Progenitor cell of endocrine pancreas (in vitro differentiated cells): ENCODE results near the gene RASIP1. TPM values are rescaled to one million over a fixed set of nuclear protein-coding genes. Genes with fewer than 3 reads are reported as not detected.
"Not testable (repeated sequence)": the region's sequence is repeated elsewhere in the genome, so short reads cannot be mapped to it uniquely, and the experiment has no call there.

Source experiments
- DNase-seq: peaks from one replicate; pipeline ENCODE4 v3.0.0; 2021; ENCODE audit warnings: low spot score; ENCODE audit not compliant: unreplicated experiment
- H3K27ac Mint-ChIP-seq: 2 replicates; pipeline ENCODE4 v1.8.0; 2021; ENCODE audit warnings: mild to moderate bottlenecking, moderate library complexity, mixed read lengths
- H3K27me3 Mint-ChIP-seq: 2 replicates; pipeline ENCODE4 v1.8.0; 2021; ENCODE audit warnings: mixed read lengths
- H3K36me3 Mint-ChIP-seq: 2 replicates; pipeline ENCODE4 v1.8.0; 2022; ENCODE audit warnings: mixed read lengths; ENCODE audit not compliant: insufficient read depth
- H3K4me1 Mint-ChIP-seq: 2 replicates; pipeline ENCODE4 v1.8.0; 2021; ENCODE audit warnings: low read depth, mixed read lengths
- H3K4me3 Mint-ChIP-seq: 2 replicates; pipeline ENCODE4 v1.8.0; 2021; ENCODE audit warnings: low read depth, mild to moderate bottlenecking, moderate library complexity, mixed read lengths
- H3K9me3 Mint-ChIP-seq: 2 replicates; pipeline ENCODE4 v1.8.0; 2021; ENCODE audit warnings: low read depth, mixed read lengths
- long read RNA-seq: library from polyadenylated mRNA; unstranded; transcript quantifications from one replicate; pipeline ENCODE4 v2.0.0, GENCODE V29; 2020
- total RNA-seq: library from RNA; stranded (reverse); gene quantifications from 2 replicates; pipeline ENCODE4 v1.2.1, GENCODE V29; 2021
- TF ChIP-seq, protein P1 (sequence below): fragments of 200-600 bp; sonication (generic); IDR thresholded peaks from one replicate; pipeline ENCODE4 v1.5.0; 2021; ENCODE audit warnings: antibody characterized with exemption, mild to moderate bottlenecking; ENCODE audit not compliant: unreplicated experiment

Gene RASIP1
- total RNA-seq, result 1.9 and 2.4 TPM in 2 replicates
- long read RNA-seq, partial matches to known transcripts, result 1 of 1 reads
- long read RNA-seq, other reads (novel, unspliced or antisense), result 0 of 1 reads

- TF ChIP-seq, protein P1, sequence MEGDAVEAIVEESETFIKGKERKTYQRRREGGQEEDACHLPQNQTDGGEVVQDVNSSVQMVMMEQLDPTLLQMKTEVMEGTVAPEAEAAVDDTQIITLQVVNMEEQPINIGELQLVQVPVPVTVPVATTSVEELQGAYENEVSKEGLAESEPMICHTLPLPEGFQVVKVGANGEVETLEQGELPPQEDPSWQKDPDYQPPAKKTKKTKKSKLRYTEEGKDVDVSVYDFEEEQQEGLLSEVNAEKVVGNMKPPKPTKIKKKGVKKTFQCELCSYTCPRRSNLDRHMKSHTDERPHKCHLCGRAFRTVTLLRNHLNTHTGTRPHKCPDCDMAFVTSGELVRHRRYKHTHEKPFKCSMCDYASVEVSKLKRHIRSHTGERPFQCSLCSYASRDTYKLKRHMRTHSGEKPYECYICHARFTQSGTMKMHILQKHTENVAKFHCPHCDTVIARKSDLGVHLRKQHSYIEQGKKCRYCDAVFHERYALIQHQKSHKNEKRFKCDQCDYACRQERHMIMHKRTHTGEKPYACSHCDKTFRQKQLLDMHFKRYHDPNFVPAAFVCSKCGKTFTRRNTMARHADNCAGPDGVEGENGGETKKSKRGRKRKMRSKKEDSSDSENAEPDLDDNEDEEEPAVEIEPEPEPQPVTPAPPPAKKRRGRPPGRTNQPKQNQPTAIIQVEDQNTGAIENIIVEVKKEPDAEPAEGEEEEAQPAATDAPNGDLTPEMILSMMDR, result no peak
- H3K27ac Mint-ChIP-seq, result no peak within 1 kb of the TSS
- no peak for DNase-seq
- H3K4me3 Mint-ChIP-seq, result no peak within 1 kb of the TSS
- H3K9me3 Mint-ChIP-seq, result no peaks in the 10 kb centered on the region
- peaks cover 31% of the 10 kb centered on the region for H3K27me3 Mint-ChIP-seq
- H3K36me3 Mint-ChIP-seq, result no peaks in the 10 kb centered on the region
- H3K4me1 Mint-ChIP-seq, result peaks cover 3% of the 10 kb centered on the region
Measured at GRCh38 chr19:48740164-48740972, at the start of gene RASIP1. TSS of gene RASIP1 (minus strand) at chr19:48740610. CDS start at chr19:48740282, 328 bp downstream.

DNA sequence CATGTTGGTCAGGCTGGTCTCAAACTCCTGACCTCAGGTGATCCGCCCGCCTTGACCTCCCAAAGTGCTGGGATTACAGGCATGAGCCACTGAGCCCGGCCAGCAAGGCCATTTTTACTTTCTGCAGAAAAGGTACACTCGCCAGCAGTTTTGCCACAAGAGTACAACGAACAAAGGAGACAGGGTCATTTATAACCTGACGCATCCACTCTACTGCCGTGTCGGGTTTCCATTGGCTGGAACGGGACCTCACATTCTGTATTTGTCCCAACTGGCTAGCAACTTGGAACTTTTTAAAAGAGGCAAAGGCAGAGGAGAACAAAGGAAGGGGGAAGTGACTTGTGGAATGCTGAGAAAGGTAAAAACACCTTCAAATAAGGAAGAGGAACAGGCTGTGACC lies 46.9 kb upstream of the RASIP1 start:
- peak overlapping the region; percentile 71 for H3K27ac Mint-ChIP-seq
- H3K9me3 Mint-ChIP-seq, H3K27me3 Mint-ChIP-seq, DNase-seq, H3K36me3 Mint-ChIP-seq, H3K4me1 Mint-ChIP-seq, H3K4me3 Mint-ChIP-seq: not testable (repeated sequence)

DNA sequence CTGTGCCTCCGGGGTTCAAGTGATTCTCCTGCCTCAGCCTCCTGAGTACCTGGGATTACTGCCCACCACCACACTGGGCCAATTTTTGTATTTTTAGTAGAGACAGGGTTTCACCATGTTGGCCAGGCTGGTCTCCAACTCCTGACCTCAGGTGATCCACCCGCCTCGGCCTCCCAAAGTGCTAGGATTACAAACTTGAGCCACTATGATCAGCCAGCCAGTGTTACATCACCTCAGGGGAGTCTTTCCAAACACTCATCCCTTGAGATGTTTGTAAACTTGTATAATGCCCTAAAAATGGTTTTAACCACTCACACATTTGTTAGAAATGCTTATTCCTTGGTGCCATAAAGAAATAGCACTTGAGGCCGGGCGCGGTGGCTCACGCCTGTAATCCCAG lies 46.0 kb upstream of the RASIP1 start:
- DNase-seq, H3K4me1 Mint-ChIP-seq, H3K36me3 Mint-ChIP-seq, H3K9me3 Mint-ChIP-seq, H3K27ac Mint-ChIP-seq, H3K4me3 Mint-ChIP-seq, H3K27me3 Mint-ChIP-seq: not testable (repeated sequence)

DNA sequence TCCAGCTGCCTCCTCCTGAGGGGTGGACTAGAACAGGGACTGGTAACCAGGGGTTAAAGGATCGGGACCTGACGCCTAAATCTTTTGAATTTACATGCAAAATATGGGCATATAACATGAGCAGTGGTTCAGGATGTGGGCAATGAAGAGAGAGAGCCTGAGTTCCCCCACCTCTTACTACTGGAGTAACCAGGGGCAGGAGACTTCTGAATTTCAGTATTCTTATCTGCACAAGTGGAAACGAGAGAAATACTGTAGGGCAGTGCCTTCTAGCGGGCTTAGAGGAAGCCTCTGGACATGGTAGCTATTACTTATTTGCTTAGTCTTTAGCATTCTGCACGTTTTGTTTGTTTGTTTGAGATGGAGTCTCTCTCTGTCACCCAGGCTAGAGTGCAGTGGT lies 44.1 kb upstream of the RASIP1 start:
- no peak overlapping the region for H3K4me3 Mint-ChIP-seq
- TF ChIP-seq, protein P1, result no peak

DNA sequence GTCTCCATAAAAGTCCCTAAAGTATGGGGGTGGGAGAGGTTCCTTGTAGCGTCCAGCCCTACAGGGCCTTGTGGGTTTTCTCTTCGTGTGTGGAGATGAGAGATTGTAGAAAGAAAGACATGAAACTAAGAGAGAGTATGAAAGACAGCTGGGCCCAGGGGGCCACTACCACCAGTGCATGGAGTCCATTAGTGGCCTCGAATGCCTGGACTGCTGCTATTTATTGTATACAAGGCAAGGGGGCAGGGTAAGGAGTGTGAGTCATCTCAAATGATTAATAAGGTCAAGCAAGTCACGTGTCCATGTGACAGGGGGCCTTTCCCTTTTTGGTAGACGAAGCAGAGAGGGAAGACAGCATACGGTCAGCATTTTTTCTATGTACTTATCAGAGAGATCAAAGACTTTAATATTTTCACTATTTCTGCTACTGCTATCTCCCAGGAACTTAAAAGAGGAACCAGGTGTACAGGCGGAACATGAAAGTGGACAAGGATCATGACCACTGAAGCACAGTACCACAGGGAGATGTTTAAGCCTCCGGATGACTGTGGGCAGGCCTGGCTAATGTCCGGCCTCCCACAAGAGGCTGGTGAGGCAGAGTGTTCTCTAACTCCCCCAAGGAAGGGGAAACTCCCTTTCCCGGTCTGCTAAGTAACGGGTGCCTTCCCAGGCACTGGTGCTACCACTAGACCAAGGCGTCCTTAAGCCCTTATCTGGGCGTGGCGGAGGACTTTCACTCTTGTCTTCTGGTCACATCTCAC lies 40.4 kb upstream of the RASIP1 start:
- Mint-ChIP-seq H3K27me3 (no peaks in the 10 kb centered on the region), H3K36me3 (no peaks in the 10 kb centered on the region), H3K27ac (peak overlapping the region; percentile 1), H3K4me1 (peaks cover 10% of the 10 kb centered on the region), H3K4me3 (no peak overlapping the region), H3K9me3 (no peaks in the 10 kb centered on the region)
- DNase-seq, result no peak
- TF ChIP-seq, protein P1, result no peak

More for the DNA sequence above, 44.1 kb upstream of the RASIP1 start:
- peaks cover 10% of the 10 kb centered on the region for H3K4me1 Mint-ChIP-seq
- no peaks in the 10 kb centered on the region for H3K9me3 Mint-ChIP-seq
- no peaks in the 10 kb centered on the region for H3K36me3 Mint-ChIP-seq
- H3K27ac Mint-ChIP-seq, result no peak overlapping the region
- no peaks in the 10 kb centered on the region for H3K27me3 Mint-ChIP-seq
- no peak for DNase-seq

GRCh38 chr19:48779636-48780035 lies 39.2 kb upstream of the RASIP1 start:
- H3K27ac Mint-ChIP-seq, result no peak overlapping the region
- DNase-seq, result no peak
- no peaks in the 10 kb centered on the region for H3K36me3 Mint-ChIP-seq
- no peaks in the 10 kb centered on the region for H3K27me3 Mint-ChIP-seq
- H3K4me3 Mint-ChIP-seq, result no peak overlapping the region
- peaks cover 10% of the 10 kb centered on the region for H3K4me1 Mint-ChIP-seq
- no peaks in the 10 kb centered on the region for H3K9me3 Mint-ChIP-seq
- TF ChIP-seq, protein P1, result no peak
